Measurements from ENCODE around the gene HS3ST3B1. TPM values are rescaled to one million over a fixed set of nuclear protein-coding genes. Genes with fewer than 3 reads are reported as not detected.

The HS3ST3B1 gene
- total RNA-seq, 1 experiment from 2014 or later, result 3.8 TPM

DNA sequence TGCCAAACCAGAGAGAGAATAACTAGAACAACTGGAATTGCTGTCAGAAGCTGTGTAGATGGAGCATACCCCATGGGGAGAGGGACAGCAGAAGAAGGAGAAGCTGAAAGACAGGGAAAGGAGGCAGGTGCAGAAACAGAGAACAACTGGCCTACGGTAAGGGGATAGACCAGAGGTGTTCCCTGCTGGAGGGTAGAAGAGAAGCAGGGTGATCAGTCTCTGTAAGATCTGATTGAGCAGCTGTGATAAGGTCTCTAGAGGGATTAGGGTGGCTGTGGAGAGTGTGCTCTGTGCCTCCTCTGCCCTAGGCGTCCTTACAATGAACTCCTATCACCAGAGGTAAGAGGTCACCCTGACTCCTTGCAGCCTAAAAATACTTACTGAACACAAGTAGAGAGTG, 30.4 kb upstream of the HS3ST3B1 start:
- intact Hi-C loops (cut with micrococcal nuclease), result no loop called here
- POLR2A ChIA-PET, result interaction anchor here (0.5 kb wide), 1 partner anchor 406 kb away, joined by 3 read pairs; no protein-coding TSS in a partner anchor
- DNase-seq (ENCODE audit: unreplicated experiment), result no peak
- H3K27me3 Mint-ChIP-seq (ENCODE audit: insufficient read depth, unreplicated experiment), result no peaks in the 10 kb centered on the region
- TF ChIP-seq, protein P1, sequence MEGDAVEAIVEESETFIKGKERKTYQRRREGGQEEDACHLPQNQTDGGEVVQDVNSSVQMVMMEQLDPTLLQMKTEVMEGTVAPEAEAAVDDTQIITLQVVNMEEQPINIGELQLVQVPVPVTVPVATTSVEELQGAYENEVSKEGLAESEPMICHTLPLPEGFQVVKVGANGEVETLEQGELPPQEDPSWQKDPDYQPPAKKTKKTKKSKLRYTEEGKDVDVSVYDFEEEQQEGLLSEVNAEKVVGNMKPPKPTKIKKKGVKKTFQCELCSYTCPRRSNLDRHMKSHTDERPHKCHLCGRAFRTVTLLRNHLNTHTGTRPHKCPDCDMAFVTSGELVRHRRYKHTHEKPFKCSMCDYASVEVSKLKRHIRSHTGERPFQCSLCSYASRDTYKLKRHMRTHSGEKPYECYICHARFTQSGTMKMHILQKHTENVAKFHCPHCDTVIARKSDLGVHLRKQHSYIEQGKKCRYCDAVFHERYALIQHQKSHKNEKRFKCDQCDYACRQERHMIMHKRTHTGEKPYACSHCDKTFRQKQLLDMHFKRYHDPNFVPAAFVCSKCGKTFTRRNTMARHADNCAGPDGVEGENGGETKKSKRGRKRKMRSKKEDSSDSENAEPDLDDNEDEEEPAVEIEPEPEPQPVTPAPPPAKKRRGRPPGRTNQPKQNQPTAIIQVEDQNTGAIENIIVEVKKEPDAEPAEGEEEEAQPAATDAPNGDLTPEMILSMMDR (IDR thresholded peaks at IDR 0.05; ENCODE audit: unreplicated experiment), result no peak
- BruUV-seq (replicated peaks), result no TSS peak
- H3K4me3 Mint-ChIP-seq (ENCODE audit: unreplicated experiment), result no peak overlapping the region
- no peaks in the 10 kb centered on the region for H3K36me3 Mint-ChIP-seq (ENCODE audit: insufficient read depth, unreplicated experiment)
- peaks cover 7% of the 10 kb centered on the region for H3K9me3 Mint-ChIP-seq (ENCODE audit: unreplicated experiment)
- peaks cover 6% of the 10 kb centered on the region for H3K4me1 Mint-ChIP-seq (ENCODE audit: insufficient read depth, unreplicated experiment)
- CTCF ChIA-PET, result interaction anchor here (0.6 kb wide), 1 partner anchor 21 kb away, joined by 3 read pairs; no protein-coding TSS in a partner anchor
- no peak overlapping the region for H3K27ac Mint-ChIP-seq (ENCODE audit: low read depth, unreplicated experiment)

DNA sequence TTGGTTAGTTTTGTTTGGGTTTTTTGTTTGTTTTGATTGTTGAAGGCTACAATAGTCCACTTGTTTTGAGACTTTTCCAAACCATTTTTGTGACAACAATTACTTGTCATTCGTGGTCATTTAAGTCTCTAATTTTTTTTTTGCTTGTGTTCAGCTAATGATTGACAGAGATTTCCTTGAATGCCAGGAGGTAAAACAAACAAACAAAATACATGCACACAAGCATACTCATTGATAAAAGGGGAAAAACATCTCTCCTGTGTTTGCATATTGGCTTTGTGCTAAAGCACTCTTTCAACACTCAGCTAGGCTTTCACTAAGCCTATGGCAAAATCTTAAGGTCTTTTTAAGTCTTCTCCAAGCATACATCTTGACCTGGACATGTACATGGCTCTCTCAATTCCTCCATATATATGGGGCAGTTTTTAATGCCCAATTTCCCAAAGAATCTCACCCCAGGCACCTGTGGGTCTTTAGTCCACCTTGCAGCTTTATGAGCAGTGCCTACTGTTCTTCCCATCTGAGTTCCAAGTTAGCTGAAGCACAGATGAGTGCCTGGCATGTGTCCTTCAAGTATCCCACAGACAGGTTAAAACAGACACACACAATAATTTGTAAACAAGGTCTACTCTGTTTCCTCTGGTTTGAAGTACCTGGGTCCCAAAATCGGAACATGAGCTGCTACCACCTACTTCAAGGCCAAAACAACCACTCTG, 24.2 kb upstream of the HS3ST3B1 start:
- H3K27me3 Mint-ChIP-seq (ENCODE audit: insufficient read depth, unreplicated experiment), result no peaks in the 10 kb centered on the region
- BruUV-seq (replicated peaks), result no TSS peak
- no peak overlapping the region for H3K4me3 Mint-ChIP-seq (ENCODE audit: unreplicated experiment)
- ChIA-PET POLR2A (interaction anchor here (0.7 kb wide), 1 partner anchor 902 kb away, joined by 3 read pairs; no protein-coding TSS in a partner anchor), CTCF (no interaction called here)
- intact Hi-C loops (cut with micrococcal nuclease), result no loop called here
- no peak for DNase-seq (ENCODE audit: unreplicated experiment)
- no peaks in the 10 kb centered on the region for H3K36me3 Mint-ChIP-seq (ENCODE audit: insufficient read depth, unreplicated experiment)
- H3K4me1 Mint-ChIP-seq (ENCODE audit: insufficient read depth, unreplicated experiment), result no peaks in the 10 kb centered on the region
- peaks cover 7% of the 10 kb centered on the region for H3K9me3 Mint-ChIP-seq (ENCODE audit: unreplicated experiment)
- no peak overlapping the region for H3K27ac Mint-ChIP-seq (ENCODE audit: low read depth, unreplicated experiment)
- TF ChIP-seq, protein P1 (IDR thresholded peaks at IDR 0.05; ENCODE audit: unreplicated experiment), result no peak

DNA sequence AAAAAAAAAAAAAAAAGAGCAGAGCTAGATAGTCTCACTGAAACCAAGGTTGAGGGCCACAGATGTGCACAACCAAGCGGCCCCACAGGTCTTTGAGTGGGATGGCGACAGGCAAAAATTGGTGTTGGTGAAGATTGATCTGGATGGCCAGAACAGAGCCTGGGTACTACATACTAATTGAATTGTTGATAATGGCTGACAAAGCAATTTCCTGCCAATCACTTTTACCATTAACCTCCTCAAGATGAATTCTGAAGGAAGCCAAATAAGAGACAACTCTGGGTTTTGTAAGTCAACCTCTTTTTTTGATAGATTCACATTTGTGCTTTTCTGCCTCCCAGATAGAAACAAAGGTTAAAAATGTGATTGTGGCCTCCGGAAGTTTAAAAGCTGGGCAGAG, 19.4 kb upstream of the HS3ST3B1 start:
- CTCF ChIA-PET, result no interaction called here

DNA sequence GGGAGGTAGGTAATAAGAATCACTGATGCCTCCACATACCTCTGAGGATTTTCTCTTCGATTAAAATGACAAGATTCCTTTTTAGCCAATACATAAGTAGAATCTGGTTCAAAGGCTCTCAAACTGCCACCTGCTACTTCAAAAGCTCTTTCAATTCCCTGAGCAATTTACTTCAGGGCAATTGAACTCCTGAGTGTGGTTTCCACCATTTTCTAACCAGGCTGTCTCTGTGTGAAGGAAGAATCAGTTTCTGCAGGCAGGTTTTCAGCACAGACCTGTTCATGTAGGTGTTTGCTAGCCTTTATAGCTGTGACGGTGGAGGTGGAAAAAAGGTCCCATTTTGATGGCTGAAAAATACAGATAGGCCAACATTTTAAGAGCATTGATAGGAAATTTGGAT, 18.2 kb upstream of the HS3ST3B1 start:
- H3K27ac Mint-ChIP-seq (ENCODE audit: low read depth, unreplicated experiment), result no peak overlapping the region
- ChIA-PET POLR2A (no interaction called here), CTCF (interaction anchor here (0.6 kb wide), 1 partner anchor 420 kb away, joined by 3 read pairs; no protein-coding TSS in a partner anchor)
- no peak overlapping the region for H3K4me3 Mint-ChIP-seq (ENCODE audit: unreplicated experiment)
- TF ChIP-seq, protein P1 (IDR thresholded peaks at IDR 0.05; ENCODE audit: unreplicated experiment), result no peak
- DNase-seq (ENCODE audit: unreplicated experiment), result no peak
- no peaks in the 10 kb centered on the region for H3K4me1 Mint-ChIP-seq (ENCODE audit: insufficient read depth, unreplicated experiment)
- no peaks in the 10 kb centered on the region for H3K36me3 Mint-ChIP-seq (ENCODE audit: insufficient read depth, unreplicated experiment)
- BruUV-seq (replicated peaks), result no TSS peak
- no peaks in the 10 kb centered on the region for H3K9me3 Mint-ChIP-seq (ENCODE audit: unreplicated experiment)
- peaks cover 14% of the 10 kb centered on the region for H3K27me3 Mint-ChIP-seq (ENCODE audit: insufficient read depth, unreplicated experiment)
- intact Hi-C loops (cut with micrococcal nuclease), result no loop called here

More for the DNA sequence above, 19.4 kb upstream of the HS3ST3B1 start:
- Mint-ChIP-seq H3K9me3 (ENCODE audit: unreplicated experiment) (no peaks in the 10 kb centered on the region), H3K36me3 (ENCODE audit: insufficient read depth, unreplicated experiment) (no peaks in the 10 kb centered on the region), H3K27me3 (ENCODE audit: insufficient read depth, unreplicated experiment) (peaks cover 14% of the 10 kb centered on the region), H3K4me3 (ENCODE audit: unreplicated experiment) (no peak overlapping the region), H3K4me1 (ENCODE audit: insufficient read depth, unreplicated experiment) (no peaks in the 10 kb centered on the region), H3K27ac (ENCODE audit: low read depth, unreplicated experiment) (no peak overlapping the region)
- POLR2A ChIA-PET, result interaction anchor here (0.6 kb wide), 1 partner anchor 25 kb away, joined by 3 read pairs; no protein-coding TSS in a partner anchor
- no peak for DNase-seq (ENCODE audit: unreplicated experiment)
- BruUV-seq (replicated peaks), result no TSS peak
- intact Hi-C loops (cut with micrococcal nuclease), result no loop called here
- TF ChIP-seq, protein P1 (IDR thresholded peaks at IDR 0.05; ENCODE audit: unreplicated experiment), result no peak

All from MCF 10A (cell line).